Astrocyte (in vitro differentiated cells and primary cell): ENCODE measurements around the gene ZC3H13.

Experiments used
- CTCF ChIP-seq: IDR thresholded peaks from 2 replicates; pipeline ENCODE4 v1.5.1; 2011; ENCODE audit warnings: low read depth, mild to moderate bottlenecking, inconsistent platforms, low read length, moderate library complexity; ENCODE audit not compliant: insufficient read depth
- EZH2 ChIP-seq: IDR thresholded peaks from 2 replicates; pipeline ENCODE4 v1.6.1; 2012; ENCODE audit warnings: mild to moderate bottlenecking, low read length, inconsistent platforms; ENCODE audit not compliant: insufficient read depth

GRCh38 chr13:45933203-45933908 lies 119.2 kb downstream of the ZC3H13 start:
- TF ChIP-seq CTCF (no peak), EZH2 (no peak)
